ENCODE measurements around the gene G3BP1. TPM values are rescaled to one million over a fixed set of nuclear protein-coding genes. Genes with fewer than 3 reads are reported as not detected.

Gene G3BP1
- total RNA-seq, 1 experiment from 2014 or later, result 157 TPM

DNA sequence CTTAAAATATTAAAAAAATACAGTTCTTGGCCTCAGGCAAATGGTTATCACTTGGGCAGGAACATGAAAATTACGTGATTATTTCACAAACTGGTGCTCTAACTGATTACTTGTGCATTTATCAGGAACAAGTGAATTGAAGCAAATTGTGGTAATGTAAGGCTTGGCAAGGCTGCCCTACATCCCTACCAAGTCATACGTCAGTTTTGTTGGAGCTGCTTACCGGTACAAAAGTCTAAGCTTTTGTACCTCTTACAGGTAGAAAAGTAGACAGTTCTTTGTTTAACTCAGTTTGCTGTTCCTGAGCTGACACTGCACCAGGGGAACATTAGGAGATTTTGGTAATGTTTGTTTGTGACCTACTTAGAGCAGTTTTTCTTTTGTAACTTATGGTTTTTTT is 2.2 kb downstream of the G3BP1 start:
- ATAC-seq (no peak), DNase-seq (peak; percentile 29)
- Histone ChIP-seq H3K4me1 (ENCODE audit: insufficient read depth, low read length) (peaks cover 28% of the 10 kb centered on the region), H3K9me2 (replicated peaks; ENCODE audit: low read length) (no peaks in the 10 kb centered on the region), H3K4me3 (ENCODE audit: low read length) (peak overlapping the region; percentile 85), H2AFZ (ENCODE audit: low read length) (no peak overlapping the region), H3K36me3 (ENCODE audit: low read depth, low read length) (peaks cover 22% of the 10 kb centered on the region), H3F3A (ENCODE audit: low read length, unreplicated experiment) (no peaks in the 10 kb centered on the region), H3K27me3 (ENCODE audit: low read length) (no peaks in the 10 kb centered on the region), H3K9ac (ENCODE audit: low read length) (peak overlapping the region; percentile 89), H3K27ac (ENCODE audit: low read length) (no peak overlapping the region), H3K79me2 (ENCODE audit: low read length) (peaks cover 76% of the 10 kb centered on the region), H3K4me2 (ENCODE audit: low read length) (peak overlapping the region; percentile 89), H3K9me3 (ENCODE audit: low read length) (no peaks in the 10 kb centered on the region), H4K20me1 (ENCODE audit: low read length) (peaks cover 67% of the 10 kb centered on the region)
- no TSS peak for BruUV-seq (replicated peaks)
- TF ChIP-seq EZH2 (IDR thresholded peaks at IDR 0.05; ENCODE audit: low read length, unreplicated experiment), result no peak
- TF ChIP-seq, protein P1, sequence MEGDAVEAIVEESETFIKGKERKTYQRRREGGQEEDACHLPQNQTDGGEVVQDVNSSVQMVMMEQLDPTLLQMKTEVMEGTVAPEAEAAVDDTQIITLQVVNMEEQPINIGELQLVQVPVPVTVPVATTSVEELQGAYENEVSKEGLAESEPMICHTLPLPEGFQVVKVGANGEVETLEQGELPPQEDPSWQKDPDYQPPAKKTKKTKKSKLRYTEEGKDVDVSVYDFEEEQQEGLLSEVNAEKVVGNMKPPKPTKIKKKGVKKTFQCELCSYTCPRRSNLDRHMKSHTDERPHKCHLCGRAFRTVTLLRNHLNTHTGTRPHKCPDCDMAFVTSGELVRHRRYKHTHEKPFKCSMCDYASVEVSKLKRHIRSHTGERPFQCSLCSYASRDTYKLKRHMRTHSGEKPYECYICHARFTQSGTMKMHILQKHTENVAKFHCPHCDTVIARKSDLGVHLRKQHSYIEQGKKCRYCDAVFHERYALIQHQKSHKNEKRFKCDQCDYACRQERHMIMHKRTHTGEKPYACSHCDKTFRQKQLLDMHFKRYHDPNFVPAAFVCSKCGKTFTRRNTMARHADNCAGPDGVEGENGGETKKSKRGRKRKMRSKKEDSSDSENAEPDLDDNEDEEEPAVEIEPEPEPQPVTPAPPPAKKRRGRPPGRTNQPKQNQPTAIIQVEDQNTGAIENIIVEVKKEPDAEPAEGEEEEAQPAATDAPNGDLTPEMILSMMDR (conservative IDR thresholded peaks at IDR 0.05; ENCODE audit: low read depth, low read length), result no peak
- TF ChIP-seq EZH2phosphoT487 (IDR thresholded peaks at IDR 0.05; ENCODE audit: borderline replicate concordance, low read length), result no peak
- CTCF ChIA-PET, result no interaction called here
- intact Hi-C loops (cut with micrococcal nuclease), result no loop called here
- POLR2A ChIA-PET (ENCODE audit: unreplicated experiment), result interaction anchor here (0.6 kb wide), 1 partner anchor 90 kb away, joined by 10 read pairs; no protein-coding TSS in a partner anchor

DNA sequence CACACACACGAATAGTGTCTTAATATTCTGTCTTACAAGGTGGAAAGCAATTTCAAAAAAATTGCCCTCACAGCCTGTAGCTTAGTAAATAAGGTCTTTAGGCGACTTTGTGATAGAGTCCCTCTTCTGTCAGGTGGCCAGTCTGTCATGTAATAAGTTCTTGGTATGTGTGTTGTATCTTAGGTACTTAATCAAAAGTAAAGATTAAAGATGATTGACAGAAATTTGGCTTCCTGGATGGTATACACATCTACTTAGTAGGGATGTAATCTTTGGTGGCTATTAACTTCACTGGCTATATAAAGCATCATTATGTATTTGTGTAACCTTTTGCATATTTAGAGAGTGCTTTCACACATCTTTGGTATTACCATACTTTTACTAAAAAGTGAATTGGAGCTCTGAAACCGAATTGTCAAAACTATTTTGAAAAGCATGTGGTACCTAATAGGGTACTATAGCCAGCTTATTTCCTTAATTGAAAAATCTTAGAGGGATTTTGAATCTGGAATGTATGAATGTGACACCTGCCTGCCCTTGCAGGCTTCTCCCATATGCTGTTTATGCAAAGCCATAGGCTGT is 3.4 kb downstream of the G3BP1 start:
- CTCF ChIA-PET, result no interaction called here
- intact Hi-C loops (cut with micrococcal nuclease), result no loop called here
- no peak for DNase-seq
- Histone ChIP-seq H3K9me3 (ENCODE audit: low read length) (no peaks in the 10 kb centered on the region), H3K9ac (ENCODE audit: low read length) (no peak overlapping the region), H3K4me2 (ENCODE audit: low read length) (peak overlapping the region; percentile 89), H3K27ac (ENCODE audit: low read length) (no peak overlapping the region), H3K27me3 (ENCODE audit: low read length) (no peaks in the 10 kb centered on the region), H3K79me2 (ENCODE audit: low read length) (peaks cover 86% of the 10 kb centered on the region), H3K4me3 (ENCODE audit: low read length) (peak overlapping the region; percentile 85), H2AFZ (ENCODE audit: low read length) (no peak overlapping the region), H4K20me1 (ENCODE audit: low read length) (peaks cover 79% of the 10 kb centered on the region), H3K9me2 (replicated peaks; ENCODE audit: low read length) (no peaks in the 10 kb centered on the region), H3K4me1 (ENCODE audit: insufficient read depth, low read length) (peaks cover 26% of the 10 kb centered on the region), H3F3A (ENCODE audit: low read length, unreplicated experiment) (no peaks in the 10 kb centered on the region), H3K36me3 (ENCODE audit: low read depth, low read length) (peaks cover 29% of the 10 kb centered on the region)
- POLR2A ChIA-PET (ENCODE audit: unreplicated experiment), result no interaction called here
- no TSS peak for BruUV-seq (replicated peaks)
- TF ChIP-seq EZH2phosphoT487 (IDR thresholded peaks at IDR 0.05; ENCODE audit: borderline replicate concordance, low read length) (no peak), EZH2 (IDR thresholded peaks at IDR 0.05; ENCODE audit: low read length, unreplicated experiment) (no peak)
- TF ChIP-seq, protein P1 (conservative IDR thresholded peaks at IDR 0.05; ENCODE audit: low read depth, low read length), result no peak
- no peak for ATAC-seq

DNA sequence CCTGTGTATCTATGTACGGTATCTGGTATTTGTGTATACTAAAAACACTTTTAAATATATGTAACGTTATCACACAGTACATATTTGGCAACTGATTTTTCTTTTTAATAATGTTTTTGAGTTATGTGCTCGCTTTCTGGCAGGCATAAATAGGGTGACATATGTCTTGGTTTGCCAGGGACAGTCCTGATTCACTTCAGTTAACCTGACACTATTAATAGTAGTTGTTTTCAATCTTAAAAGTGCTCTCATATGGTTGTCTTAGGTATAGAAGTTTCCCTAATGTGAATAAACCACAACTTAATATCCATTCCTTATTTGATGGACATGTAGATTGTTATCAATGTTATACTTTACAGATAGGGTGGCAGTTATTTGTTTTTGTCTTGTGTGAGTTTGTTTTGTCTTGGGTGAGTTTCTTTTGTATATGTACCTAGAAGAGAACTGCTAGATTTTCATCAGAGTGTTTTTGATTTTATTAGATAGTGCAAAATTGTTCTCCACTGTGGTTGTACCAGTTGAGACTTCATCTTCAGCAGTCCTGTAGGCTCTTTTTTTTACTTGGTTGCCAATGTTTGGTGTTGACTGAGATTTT is 7.9 kb downstream of the G3BP1 start:
- Histone ChIP-seq H3K27me3 (ENCODE audit: low read length) (no peaks in the 10 kb centered on the region), H3K4me3 (ENCODE audit: low read length) (no peak overlapping the region), H3K9me3 (ENCODE audit: low read length) (no peaks in the 10 kb centered on the region), H3F3A (ENCODE audit: low read length, unreplicated experiment) (no peaks in the 10 kb centered on the region), H3K79me2 (ENCODE audit: low read length) (peaks cover 100% of the 10 kb centered on the region), H3K9me2 (replicated peaks; ENCODE audit: low read length) (no peaks in the 10 kb centered on the region), H3K27ac (ENCODE audit: low read length) (no peak overlapping the region), H2AFZ (ENCODE audit: low read length) (no peak overlapping the region), H3K4me2 (ENCODE audit: low read length) (0 out of 2 replicates have a peak overlapping the region, but pooled peaks have one; percentile 3), H4K20me1 (ENCODE audit: low read length) (peaks cover 97% of the 10 kb centered on the region), H3K36me3 (ENCODE audit: low read depth, low read length) (peaks cover 31% of the 10 kb centered on the region), H3K9ac (ENCODE audit: low read length) (no peak overlapping the region), H3K4me1 (ENCODE audit: insufficient read depth, low read length) (peaks cover 24% of the 10 kb centered on the region)
- intact Hi-C loops (cut with micrococcal nuclease), result no loop called here
- no peak for DNase-seq
- no TSS peak for BruUV-seq (replicated peaks)
- ChIA-PET CTCF (no interaction called here), POLR2A (ENCODE audit: unreplicated experiment) (no interaction called here)
- TF ChIP-seq, protein P1 (conservative IDR thresholded peaks at IDR 0.05; ENCODE audit: low read depth, low read length), result no peak
- no peak for TF ChIP-seq EZH2 (IDR thresholded peaks at IDR 0.05; ENCODE audit: low read length, unreplicated experiment)
- no peak for TF ChIP-seq EZH2phosphoT487 (IDR thresholded peaks at IDR 0.05; ENCODE audit: borderline replicate concordance, low read length)
- peak; percentile 32 for ATAC-seq

All from PC-3 (cell line).